Measurements from ENCODE around the gene CAPS2.

Gene CAPS2

GRCh38 chr12:75294336-75294735, 35.8 kb downstream of the CAPS2 start:
- TF ChIP-seq CTCF (IDR thresholded peaks at IDR 0.05; ENCODE audit: low read depth, low read length): no peak

GRCh38 chr12:75291014-75291413, 39.1 kb downstream of the CAPS2 start:
- no peak for DNase-seq (ENCODE audit: low read depth in 2 of 2)

More at GRCh38 chr12:75294336-75294735, 35.8 kb downstream of the CAPS2 start:
- H3K4me3 ChIP-seq (replicated peaks in 1 of 2; ENCODE audit: low read depth in 2 of 2, low read length in 2 of 2): no peak overlapping the region
- no peak for DNase-seq (ENCODE audit: low read depth in 2 of 2)

DNA sequence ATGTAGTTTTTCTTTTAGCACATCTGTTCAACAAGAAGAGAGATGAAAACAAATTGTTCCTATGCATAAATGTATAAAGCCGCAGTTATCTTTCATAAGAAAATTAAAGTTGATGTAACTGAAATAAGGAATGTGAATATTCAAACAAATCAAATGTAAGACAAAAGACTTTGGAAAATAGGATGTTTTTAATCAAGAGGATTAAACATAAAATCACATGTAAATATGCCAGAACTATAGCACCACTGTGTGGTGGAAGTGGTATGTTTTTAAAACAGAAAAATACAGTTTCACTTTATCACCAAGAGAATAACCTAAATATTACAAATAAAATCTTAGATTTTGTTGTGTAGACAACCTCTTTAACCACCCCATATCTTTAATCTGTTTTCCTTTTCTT, 40.4 kb downstream of the CAPS2 start:
- TF ChIP-seq CTCF (IDR thresholded peaks at IDR 0.05; ENCODE audit: low read depth, low read length): peak; percentile 17
- H3K4me3 ChIP-seq (replicated peaks in 1 of 2; ENCODE audit: low read depth in 2 of 2, low read length in 2 of 2): no peak overlapping the region
- DNase-seq (ENCODE audit: low read depth in 2 of 2): peak; percentile 27 to 57

More at GRCh38 chr12:75291014-75291413, 39.1 kb downstream of the CAPS2 start:
- TF ChIP-seq CTCF (IDR thresholded peaks at IDR 0.05; ENCODE audit: low read depth, low read length): no peak
- no peak overlapping the region for H3K4me3 ChIP-seq (replicated peaks in 1 of 2; ENCODE audit: low read depth in 2 of 2, low read length in 2 of 2)

- no peak overlapping the region for H3K4me3 ChIP-seq (replicated peaks in 1 of 2; ENCODE audit: low read depth in 2 of 2, low read length in 2 of 2)
- DNase-seq (ENCODE audit: low read depth in 2 of 2): no peak
- TF ChIP-seq CTCF (IDR thresholded peaks at IDR 0.05; ENCODE audit: low read depth, low read length): no peak
These were observed 41.3 kb downstream of the CAPS2 start for GRCh38 chr12:75288860-75289259.

- H3K4me3 ChIP-seq (replicated peaks in 1 of 2; ENCODE audit: low read depth in 2 of 2, low read length in 2 of 2): no peak overlapping the region
- no peak for TF ChIP-seq CTCF (IDR thresholded peaks at IDR 0.05; ENCODE audit: low read depth, low read length)
- DNase-seq (ENCODE audit: low read depth in 2 of 2): no peak
These were observed 54.4 kb downstream of the CAPS2 start for GRCh38 chr12:75275702-75276101.

DNA sequence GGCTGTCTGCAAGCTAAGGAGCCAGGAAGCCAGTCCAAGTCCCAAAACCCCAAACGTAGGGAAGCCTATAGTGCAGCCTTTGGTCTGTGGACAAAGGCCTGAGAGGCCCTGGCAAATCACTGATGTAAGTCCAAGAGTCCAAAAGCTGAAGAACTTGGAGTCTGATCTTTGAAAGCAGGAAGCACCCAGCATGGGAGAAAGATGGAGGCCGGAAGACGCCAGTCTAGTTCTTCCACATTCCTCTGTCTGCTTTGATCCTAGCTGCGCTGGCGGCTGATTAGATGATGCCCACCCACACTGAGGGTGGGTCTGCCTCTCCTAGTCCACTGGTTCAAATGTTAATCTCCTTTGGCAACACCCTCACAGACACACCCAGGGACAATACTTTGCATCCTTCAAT, 58.5 kb downstream of the CAPS2 start:
- DNase-seq (ENCODE audit: low read depth in 2 of 2): no peak
- no peak for TF ChIP-seq CTCF (IDR thresholded peaks at IDR 0.05; ENCODE audit: low read depth, low read length)
- no peak overlapping the region for H3K4me3 ChIP-seq (replicated peaks in 1 of 2; ENCODE audit: low read depth in 2 of 2, low read length in 2 of 2)

GRCh38 chr12:75270157-75270556, 60.0 kb downstream of the CAPS2 start:
- TF ChIP-seq CTCF (IDR thresholded peaks at IDR 0.05; ENCODE audit: low read depth, low read length): no peak
- H3K4me3 ChIP-seq (replicated peaks in 1 of 2; ENCODE audit: low read depth in 2 of 2, low read length in 2 of 2): no peak overlapping the region
- DNase-seq (ENCODE audit: low read depth in 2 of 2): no peak
